C4-2B (cell line): ENCODE measurements around the gene INPP4B.

Experiments used
- H3K27ac ChIP-seq: fragments of 450-650 bp; 2 replicates; pipeline ENCODE4 v1.5.1; 2017
- ZFX ChIP-seq: fragments of 450-650 bp; IDR thresholded peaks from 2 replicates; pipeline ENCODE4 v1.6.1; 2017
- TF ChIP-seq, protein P1 (sequence below): fragments of 450-650 bp; conservative IDR thresholded peaks from 2 replicates; pipeline ENCODE4 v1.5.1; 2017; ENCODE audit warnings: mild to moderate bottlenecking

Gene INPP4B

DNA sequence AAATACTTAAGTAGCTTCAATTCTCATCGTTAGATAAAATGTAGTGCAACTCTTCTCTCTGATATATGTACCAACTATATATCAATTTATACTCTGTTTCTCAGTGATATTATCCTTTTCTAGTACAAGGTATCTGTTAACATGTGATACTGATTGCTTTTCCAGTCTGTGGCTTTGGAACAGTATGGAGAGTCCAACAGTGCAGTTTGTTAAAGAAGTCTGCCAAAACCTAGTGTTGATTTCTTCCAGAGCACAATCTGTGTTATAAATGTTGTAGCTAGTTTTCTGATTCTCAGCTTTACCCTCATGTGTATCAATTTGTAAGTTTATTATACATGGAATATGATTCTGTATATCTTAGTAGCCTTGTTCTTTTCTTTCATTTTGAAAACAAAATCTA lies 744.7 kb downstream of the INPP4B start:
- TF ChIP-seq ZFX, result no peak
- TF ChIP-seq, protein P1, sequence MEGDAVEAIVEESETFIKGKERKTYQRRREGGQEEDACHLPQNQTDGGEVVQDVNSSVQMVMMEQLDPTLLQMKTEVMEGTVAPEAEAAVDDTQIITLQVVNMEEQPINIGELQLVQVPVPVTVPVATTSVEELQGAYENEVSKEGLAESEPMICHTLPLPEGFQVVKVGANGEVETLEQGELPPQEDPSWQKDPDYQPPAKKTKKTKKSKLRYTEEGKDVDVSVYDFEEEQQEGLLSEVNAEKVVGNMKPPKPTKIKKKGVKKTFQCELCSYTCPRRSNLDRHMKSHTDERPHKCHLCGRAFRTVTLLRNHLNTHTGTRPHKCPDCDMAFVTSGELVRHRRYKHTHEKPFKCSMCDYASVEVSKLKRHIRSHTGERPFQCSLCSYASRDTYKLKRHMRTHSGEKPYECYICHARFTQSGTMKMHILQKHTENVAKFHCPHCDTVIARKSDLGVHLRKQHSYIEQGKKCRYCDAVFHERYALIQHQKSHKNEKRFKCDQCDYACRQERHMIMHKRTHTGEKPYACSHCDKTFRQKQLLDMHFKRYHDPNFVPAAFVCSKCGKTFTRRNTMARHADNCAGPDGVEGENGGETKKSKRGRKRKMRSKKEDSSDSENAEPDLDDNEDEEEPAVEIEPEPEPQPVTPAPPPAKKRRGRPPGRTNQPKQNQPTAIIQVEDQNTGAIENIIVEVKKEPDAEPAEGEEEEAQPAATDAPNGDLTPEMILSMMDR, result no peak
- H3K27ac ChIP-seq, result no peak overlapping the region

DNA sequence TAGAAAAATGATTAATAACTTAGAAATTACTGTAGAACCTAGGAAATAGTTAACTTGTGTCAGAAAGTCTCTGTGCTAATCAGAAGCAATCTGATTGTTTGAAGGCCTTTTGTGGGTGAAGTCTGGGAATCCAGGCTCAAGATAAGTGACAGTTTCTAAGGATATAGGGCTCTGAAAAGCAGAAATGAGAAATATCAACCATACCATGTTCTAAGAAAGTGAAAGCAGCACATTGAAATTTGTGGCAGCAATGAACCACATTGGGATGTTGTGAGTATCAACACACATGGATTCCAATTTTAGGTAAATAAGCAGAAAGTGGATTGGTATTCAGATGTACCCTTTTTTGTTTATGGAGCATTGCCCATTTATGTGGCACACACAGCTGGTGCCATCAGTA lies 745.2 kb downstream of the INPP4B start:
- TF ChIP-seq ZFX, result no peak
- TF ChIP-seq, protein P1, result no peak
- no peak overlapping the region for H3K27ac ChIP-seq

DNA sequence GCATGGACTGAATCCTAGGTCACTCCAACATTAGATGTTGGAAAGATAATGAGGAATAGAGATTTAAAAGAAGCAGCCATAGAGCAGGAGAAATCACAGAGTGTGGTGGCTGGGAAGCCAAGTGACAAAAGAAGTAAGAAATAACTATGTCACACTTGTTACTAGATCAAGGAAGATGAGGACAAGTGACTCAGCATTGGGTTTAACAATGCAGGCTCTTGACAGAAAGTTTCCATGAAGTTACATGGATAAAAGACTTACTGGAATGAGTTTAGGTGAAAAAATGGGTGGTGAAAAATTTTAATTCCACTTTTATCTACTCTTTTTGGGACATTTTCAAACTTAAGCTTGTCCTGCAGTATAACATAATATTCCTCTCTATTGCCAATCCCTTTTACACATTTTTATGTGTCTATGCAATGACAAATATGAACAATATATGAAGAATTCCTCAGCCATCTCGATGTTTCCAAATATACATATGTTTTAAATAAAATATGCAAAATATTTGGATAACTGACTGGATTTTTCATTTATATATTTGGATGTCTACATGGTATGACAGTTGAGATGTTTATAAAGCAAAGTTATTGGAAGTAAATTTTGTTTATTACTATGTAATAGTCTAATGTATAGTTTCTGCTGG lies 747.1 kb downstream of the INPP4B start:
- no peak for TF ChIP-seq ZFX
- TF ChIP-seq, protein P1, result no peak
- H3K27ac ChIP-seq, result no peak overlapping the region

DNA sequence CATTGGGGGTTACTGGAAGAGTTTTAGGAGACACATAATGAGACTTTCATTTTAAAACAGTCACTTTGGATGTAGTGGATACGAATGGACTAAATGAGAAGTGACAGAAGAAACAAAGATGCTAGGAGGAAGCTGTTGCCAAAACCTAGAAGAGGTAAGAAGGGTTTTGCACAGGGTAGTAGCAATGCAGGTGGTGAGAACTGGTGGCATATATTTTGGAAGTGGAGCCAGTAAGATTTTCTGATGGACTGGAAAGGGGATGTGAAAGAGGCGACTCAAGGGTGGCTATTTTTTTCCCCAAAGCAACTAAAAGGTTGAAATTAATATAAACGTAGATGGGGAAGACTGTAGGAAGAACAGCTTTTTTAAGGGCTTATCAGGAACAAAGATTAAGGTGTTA lies 747.7 kb downstream of the INPP4B start:
- no peak overlapping the region for H3K27ac ChIP-seq

DNA sequence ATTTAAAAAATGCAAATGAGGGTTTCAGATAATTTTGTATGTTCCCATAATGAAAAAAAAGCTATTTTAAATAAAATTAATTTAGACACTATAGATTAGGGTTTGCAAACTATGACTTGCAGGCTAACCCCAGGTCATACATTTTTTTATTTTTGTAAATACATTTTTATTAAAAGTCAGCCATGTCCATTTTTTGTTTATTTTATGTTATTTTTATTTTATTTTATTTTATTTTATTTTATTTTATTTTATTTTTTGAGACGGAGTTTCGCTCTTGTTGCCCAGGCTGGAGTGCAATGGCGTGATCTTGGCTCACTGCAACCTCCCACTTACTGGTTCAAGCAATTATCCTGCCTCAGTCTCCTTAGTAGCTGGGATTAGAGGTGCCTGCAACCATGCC lies 749.1 kb downstream of the INPP4B start:
- TF ChIP-seq ZFX, result no peak
- TF ChIP-seq, protein P1, result no peak
- no peak overlapping the region for H3K27ac ChIP-seq

More for the DNA sequence above, 747.7 kb downstream of the INPP4B start:
- TF ChIP-seq ZFX, result no peak
- TF ChIP-seq, protein P1, result no peak

DNA sequence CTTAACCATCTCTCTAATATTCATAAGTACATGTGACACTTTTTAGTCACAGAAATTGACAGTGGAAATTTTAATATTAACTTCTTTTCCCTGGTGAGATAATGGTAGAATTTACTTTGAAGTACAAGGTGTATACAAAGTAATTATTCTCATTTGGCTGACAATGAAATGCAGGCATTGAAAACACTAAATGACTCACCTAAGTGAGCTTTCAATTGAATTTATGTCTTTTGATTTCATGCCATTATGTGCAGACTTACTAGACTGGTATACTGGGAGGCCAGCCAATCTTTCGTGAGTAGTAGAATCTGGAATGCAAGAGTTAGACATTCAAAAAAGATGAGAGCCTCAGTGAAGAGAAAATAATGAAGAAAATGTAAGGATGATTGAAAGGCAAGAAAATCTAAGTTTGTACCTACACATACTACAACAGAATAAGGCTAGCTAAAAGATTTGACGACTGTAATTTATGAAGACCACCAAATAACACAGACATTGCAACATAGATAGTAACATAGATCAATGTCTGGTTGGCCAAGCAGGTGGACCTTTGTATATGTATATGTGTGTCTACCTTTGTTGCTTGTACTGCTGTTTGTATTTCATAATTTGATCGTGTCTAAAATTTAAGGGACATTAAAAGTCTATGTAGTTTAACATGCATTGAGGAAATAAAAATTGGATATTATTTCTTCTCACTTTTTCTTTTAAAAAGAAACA lies 750.1 kb downstream of the INPP4B start:
- no peak for TF ChIP-seq ZFX
- TF ChIP-seq, protein P1, result no peak
- H3K27ac ChIP-seq, result no peak overlapping the region

DNA sequence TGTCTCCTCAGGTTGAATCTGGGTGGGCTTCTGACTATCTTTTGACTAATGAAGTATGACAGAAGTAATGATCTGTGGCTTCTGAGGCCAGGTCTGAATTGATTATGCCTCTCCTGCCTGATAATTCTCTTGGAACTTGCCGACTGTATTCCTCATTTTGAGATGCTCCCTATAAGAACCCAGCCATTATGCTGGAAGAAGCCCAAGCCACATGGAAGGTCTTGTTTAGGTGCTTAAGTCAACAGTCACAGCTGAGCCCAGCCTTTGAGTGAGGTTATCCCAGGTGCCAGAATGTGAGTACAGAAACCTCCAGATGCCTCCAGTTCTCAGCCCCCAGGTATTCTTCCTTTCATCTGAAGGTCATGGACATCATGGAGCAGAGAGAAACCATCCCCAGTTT lies 753.2 kb downstream of the INPP4B start:
- TF ChIP-seq, protein P1, result no peak
- TF ChIP-seq ZFX, result no peak
- no peak overlapping the region for H3K27ac ChIP-seq
